ENCODE data around the gene THAP11. TPM values are rescaled to one million over a fixed set of nuclear protein-coding genes. Genes with fewer than 3 reads are reported as not detected.

The THAP11 gene
- total RNA-seq, 2 experiments from 2014 or later: 31.2 to 32.1 TPM

- Mint-ChIP-seq H3K27ac (peak overlapping the region; percentile 77), H3K36me3 (ENCODE audit: low read depth) (peaks cover 15% of the 10 kb centered on the region), H3K9me3 (no peaks in the 10 kb centered on the region), H3K4me3 (no peak overlapping the region), H3K27me3 (no peaks in the 10 kb centered on the region), H3K4me1 (ENCODE audit: low read depth) (peaks cover 31% of the 10 kb centered on the region)
- H3K4me1 ChIP-seq (ENCODE audit: insufficient read depth, low read length): peaks cover 31% of the 10 kb centered on the region
- TF ChIP-seq CTCF (IDR thresholded peaks at IDR 0.05): no peak
- ChIA-PET POLR2A (no interaction called here), CTCF (interaction anchor here (0.6 to 1.8 kb wide), 4 partner anchors 14 to 231 kb away, joined by 4 to 7 read pairs (median 4); partner anchors contain the start of gene THAP11)
- intact Hi-C loops (cut with DNase I, micrococcal nuclease): no loop called here
- no peaks in the 10 kb centered on the region for H3K27me3 ChIP-seq (ENCODE audit: control insufficient read depth in 1 of 2, insufficient read depth in 2 of 2, low read length in 2 of 2)
- H3K9me3 ChIP-seq (ENCODE audit: control insufficient read depth in 1 of 2, insufficient read depth in 1 of 2, low read length in 2 of 2): no peaks in the 10 kb centered on the region
- DNase-seq (no peak), ATAC-seq (ENCODE audit: poor library complexity) (no peak)
- peaks cover 18% of the 10 kb centered on the region for H3K36me3 ChIP-seq (ENCODE audit: insufficient read depth, low read length)
- H3K27ac ChIP-seq (ENCODE audit: low read depth in 1 of 2, low read length in 2 of 2): no peak overlapping the region
- H3K4me3 ChIP-seq (ENCODE audit: low read length): no peak overlapping the region
Measured at GRCh38 chr16:67856927-67857546, 14.9 kb downstream of the THAP11 start.

GRCh38 chr16:67857547-67858233 is 15.6 kb downstream of the THAP11 start:
- Histone ChIP-seq H3K4me1 (ENCODE audit: insufficient read depth, low read length) (peaks cover 31% of the 10 kb centered on the region), H3K27me3 (ENCODE audit: control insufficient read depth in 1 of 2, insufficient read depth in 2 of 2, low read length in 2 of 2) (no peaks in the 10 kb centered on the region), H3K9me3 (ENCODE audit: control insufficient read depth in 1 of 2, insufficient read depth in 1 of 2, low read length in 2 of 2) (no peaks in the 10 kb centered on the region), H3K4me3 (ENCODE audit: low read length) (no peak overlapping the region), H3K27ac (ENCODE audit: low read depth in 1 of 2, low read length in 2 of 2) (peak overlapping the region in 1 of 2 donors; percentile 22), H3K36me3 (ENCODE audit: insufficient read depth, low read length) (peaks cover 20% of the 10 kb centered on the region)
- POLR2A ChIA-PET: no interaction called here
- DNase-seq (peak in 10 of 14 experiments; percentile 11 to 74 (median 29)), ATAC-seq (ENCODE audit: poor library complexity) (peak; percentile 84)
- intact Hi-C loops (cut with DNase I, micrococcal nuclease): no loop called here
- CTCF ChIA-PET: interaction anchor here (1.1 to 1.8 kb wide), 3 partner anchors 15 to 41 kb away, joined by 4 to 7 read pairs (median 4); partner anchors contain the start of gene THAP11
- peak overlapping the region; percentile 77 for H3K27ac Mint-ChIP-seq
- peaks cover 15% of the 10 kb centered on the region for H3K36me3 Mint-ChIP-seq (ENCODE audit: low read depth)
- peaks cover 31% of the 10 kb centered on the region for H3K4me1 Mint-ChIP-seq (ENCODE audit: low read depth)
- H3K4me3 Mint-ChIP-seq: no peak overlapping the region
- no peaks in the 10 kb centered on the region for H3K9me3 Mint-ChIP-seq
- TF ChIP-seq CTCF (IDR thresholded peaks at IDR 0.05): no peak
- no peaks in the 10 kb centered on the region for H3K27me3 Mint-ChIP-seq

GRCh38 chr16:67858500-67858899 is 16.4 kb downstream of the THAP11 start:
- peak in 1 of 14 experiments; percentile 42 for DNase-seq
- Mint-ChIP-seq H3K27ac (peak overlapping the region; percentile 77), H3K4me3 (no peak overlapping the region), H3K27me3 (no peaks in the 10 kb centered on the region), H3K9me3 (no peaks in the 10 kb centered on the region), H3K4me1 (ENCODE audit: low read depth) (peaks cover 31% of the 10 kb centered on the region), H3K36me3 (ENCODE audit: low read depth) (peaks cover 15% of the 10 kb centered on the region)
- peaks cover 24% of the 10 kb centered on the region for H3K36me3 ChIP-seq (ENCODE audit: insufficient read depth, low read length)
- H3K9me3 ChIP-seq (ENCODE audit: control insufficient read depth in 1 of 2, insufficient read depth in 1 of 2, low read length in 2 of 2): no peaks in the 10 kb centered on the region
- H3K27me3 ChIP-seq (ENCODE audit: control insufficient read depth in 1 of 2, insufficient read depth in 2 of 2, low read length in 2 of 2): no peaks in the 10 kb centered on the region
- no peak for TF ChIP-seq CTCF (IDR thresholded peaks at IDR 0.05)
- peak; percentile 13 for ATAC-seq (ENCODE audit: poor library complexity)
- H3K4me1 ChIP-seq (ENCODE audit: insufficient read depth, low read length): peaks cover 31% of the 10 kb centered on the region
- H3K4me3 ChIP-seq (ENCODE audit: low read length): no peak overlapping the region
- ChIA-PET CTCF (interaction anchor here (1.2 to 1.8 kb wide), 3 partner anchors 16 to 42 kb away, joined by 4 to 7 read pairs (median 6); partner anchors contain the start of gene THAP11), POLR2A (no interaction called here)
- H3K27ac ChIP-seq (ENCODE audit: low read depth in 1 of 2, low read length in 2 of 2): peak overlapping the region in 1 of 2 donors; percentile 22
- intact Hi-C loops (cut with DNase I, micrococcal nuclease): no loop called here
